Measurements from ENCODE around the gene SELENON. TPM values are rescaled to one million over a fixed set of nuclear protein-coding genes. Genes with fewer than 3 reads are reported as not detected.

Gene SELENON
- total RNA-seq, 1 donor from 2014 or later = 29.5 TPM

DNA sequence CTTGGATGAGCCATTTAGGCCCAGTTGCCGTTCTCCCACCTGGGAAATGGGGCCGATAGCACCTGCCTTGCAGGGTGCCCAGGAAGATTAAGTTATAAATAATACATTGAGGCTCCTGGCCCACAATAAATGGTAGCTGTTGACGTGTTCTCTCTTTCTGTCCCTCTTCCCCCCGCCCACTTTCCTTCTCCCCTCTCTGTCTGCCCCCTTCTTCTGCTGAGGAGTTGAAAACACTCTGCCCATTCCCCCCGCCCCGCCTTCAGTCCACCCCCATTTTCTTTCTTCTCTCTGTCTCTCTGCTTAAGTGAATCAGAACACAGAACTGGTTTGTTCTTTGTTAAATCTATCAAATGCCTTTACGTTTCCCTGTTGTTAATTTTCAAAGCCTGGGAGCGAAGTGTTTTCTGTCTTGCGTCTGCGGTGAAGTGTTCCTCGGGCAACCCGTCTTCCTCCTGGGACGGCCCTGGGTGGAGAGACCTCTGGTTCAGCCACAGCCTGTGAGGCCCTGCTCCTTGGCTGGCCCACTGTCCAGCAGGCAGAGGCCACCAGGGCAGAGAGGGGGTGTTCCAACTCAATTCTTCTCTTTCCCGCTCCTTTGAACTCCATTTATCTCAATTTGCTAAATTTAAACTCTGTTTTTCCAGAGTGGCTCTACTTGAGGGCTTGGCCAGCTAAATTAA, 29.3 kb upstream of the SELENON start:
- DNase-seq = no peak

- DNase-seq = peak; percentile 27
These were observed 28.5 kb upstream of the SELENON start for GRCh38 chr1:25771221-25772114.

- no peak for DNase-seq
These were observed 27.8 kb upstream of the SELENON start for GRCh38 chr1:25772164-25772563.

- no peak for DNase-seq
These were observed 27.2 kb upstream of the SELENON start for GRCh38 chr1:25772692-25773245.

GRCh38 chr1:25773441-25774125, 26.4 kb upstream of the SELENON start:
- DNase-seq = no peak

DNA sequence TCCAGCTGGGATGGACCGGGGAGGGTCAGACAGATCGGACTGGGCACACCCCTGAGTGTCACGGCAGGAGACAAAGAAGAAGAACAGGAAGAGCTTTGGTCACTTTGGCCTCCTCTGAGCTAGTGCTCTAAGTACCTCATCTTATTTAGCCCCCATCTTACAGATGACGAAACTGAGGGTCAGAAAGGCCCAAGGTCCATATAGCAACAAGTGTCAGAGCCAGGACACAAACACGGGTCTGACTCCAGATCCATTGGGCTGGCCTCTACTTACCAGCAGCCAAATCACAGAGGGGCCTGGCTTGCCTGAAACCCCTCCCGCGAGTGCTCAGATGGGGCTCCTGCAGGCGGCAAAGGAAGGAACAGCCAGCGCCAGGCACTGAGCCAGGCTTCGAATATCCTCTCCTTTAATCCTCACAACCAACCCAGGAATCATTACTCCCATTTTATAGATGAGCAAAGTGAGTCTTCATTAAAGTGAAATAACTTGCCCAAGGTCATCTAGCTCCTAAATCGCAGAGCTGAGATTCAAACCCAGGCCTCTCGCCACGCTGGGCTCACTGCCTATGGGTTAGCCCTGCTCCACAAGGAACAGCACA, 25.7 kb upstream of the SELENON start:
- no peak for DNase-seq

DNA sequence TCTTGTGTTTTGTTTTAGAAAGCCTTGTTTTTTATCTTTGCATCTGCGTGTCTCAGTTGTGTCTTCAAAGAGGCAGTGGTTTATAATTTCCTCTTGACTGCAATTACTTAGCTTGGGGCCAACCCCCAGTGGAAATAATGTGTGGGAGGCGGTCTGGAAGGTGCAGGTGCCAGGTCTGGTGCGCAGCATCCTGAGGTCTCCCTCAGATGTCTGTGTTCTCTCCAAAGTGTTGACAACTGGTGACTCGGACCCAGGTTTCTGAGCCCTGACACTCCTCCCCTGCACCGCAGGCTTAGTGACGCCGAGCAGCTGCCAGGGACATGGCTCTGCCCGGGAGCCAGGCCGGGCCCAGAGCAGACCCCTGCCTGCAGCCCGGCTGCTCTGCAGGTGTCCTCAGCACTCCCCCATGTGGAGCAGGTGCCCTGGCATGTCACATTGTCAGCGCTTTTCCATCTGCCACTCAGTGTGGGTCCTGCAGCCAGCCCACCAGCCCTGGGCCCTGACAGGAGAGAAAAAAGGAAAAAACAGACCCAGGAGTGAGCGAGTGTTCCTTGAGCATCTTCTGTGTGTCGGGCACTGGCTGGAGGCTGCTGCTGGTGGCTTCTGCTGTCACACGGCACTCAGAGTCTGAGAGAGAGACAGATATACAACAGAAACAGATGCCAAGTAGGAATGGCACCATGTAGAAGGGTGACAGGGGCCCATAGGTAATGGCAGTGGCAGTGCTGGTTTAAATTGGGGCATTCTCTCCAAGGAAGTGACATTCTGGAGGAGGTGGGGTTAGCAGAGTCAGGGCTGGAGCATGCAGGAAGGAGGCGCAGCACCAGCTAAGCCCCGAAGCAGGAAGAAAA, 24.8 kb upstream of the SELENON start:
- DNase-seq = peak; percentile 67

- no peak for DNase-seq
These were observed 20.6 kb upstream of the SELENON start for GRCh38 chr1:25779388-25779787.

GRCh38 chr1:25779894-25780293, 20.1 kb upstream of the SELENON start:
- DNase-seq = no peak

DNA sequence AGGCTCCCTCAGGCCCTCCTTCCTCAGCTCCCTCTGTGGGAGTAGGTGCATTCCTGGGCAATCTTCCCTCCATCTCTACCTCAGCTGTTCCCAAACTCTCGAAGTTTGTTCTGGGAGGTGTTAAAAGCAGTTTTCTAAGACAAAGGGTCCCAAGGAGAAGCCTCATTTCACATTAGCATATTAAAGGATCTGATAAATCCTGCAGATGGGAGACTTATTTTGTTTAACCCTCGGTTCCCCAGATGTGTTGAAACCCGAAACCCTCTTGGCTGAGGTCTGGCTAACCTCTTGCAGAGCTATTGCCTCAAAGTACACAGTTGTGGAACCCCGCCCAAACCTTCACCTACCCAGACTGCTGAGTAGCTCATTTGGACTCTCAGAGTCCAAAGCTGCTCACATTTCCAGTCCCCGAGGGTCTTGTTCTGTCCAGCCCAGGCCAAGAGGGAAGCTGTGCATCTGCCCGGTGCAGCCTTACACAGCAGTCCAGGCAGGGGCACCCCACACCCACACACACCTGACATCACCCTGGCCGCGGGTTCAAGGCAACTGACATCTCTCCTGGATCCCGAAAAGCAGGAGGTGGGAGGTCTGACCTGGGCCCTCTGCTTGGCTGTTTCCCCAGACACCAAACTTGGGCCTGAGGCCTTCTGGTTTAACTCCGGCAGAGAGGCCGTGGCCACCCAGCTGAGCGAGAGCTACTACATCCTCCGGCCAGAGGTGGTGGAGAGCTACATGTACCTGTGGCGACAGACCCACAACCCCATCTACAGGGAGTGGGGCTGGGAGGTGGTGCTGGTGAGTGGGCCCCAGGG, 19.5 kb upstream of the SELENON start:
- peak; percentile 83 for DNase-seq

DNA sequence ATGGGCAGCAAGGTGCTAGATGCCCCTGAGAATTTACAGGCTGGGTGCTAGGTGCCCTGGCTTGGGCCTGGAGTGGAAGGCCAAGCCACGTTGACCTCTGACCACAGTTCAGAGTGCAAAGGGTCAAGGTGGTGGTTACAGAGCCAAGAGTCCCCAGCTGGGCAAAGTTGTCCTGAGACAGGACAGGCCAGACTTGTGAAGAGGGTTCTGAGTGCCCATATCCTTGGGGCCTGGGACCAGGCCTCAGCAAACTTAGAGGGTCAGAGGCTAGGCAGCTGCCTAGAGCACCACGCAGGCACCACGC, 18.9 kb upstream of the SELENON start:
- DNase-seq = no peak

DNA sequence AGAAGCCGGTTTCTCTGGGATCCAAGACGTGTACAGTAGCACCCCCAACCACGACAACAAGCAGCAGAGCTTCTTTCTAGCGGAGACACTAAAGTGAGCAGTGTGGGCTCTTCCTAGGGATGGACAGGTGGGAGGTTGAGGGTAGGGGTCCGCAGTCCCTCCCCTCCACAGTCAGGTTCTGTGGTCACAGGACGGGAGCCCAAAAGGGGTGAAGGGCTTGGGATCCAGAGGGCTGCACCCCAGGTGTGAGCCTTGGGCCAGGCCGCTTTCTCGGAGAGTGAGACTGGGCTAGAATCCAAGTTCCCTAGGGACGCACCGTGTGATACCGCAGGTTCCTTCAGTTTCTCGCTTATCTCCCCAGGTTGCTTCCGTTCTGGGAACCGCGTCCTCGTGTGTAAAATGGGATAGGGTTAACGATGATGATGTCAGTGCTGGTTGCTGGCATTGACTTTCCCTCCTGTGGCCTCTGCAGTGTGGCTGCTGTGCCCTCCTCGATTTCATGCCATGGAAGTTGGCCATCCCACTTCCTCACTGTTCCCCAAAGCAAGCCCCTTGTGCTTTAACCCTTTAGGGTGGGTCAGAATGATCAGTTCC, 17.3 kb upstream of the SELENON start:
- DNase-seq = no peak

GRCh38 chr1:25784575-25785051, 15.4 kb upstream of the SELENON start:
- no peak for DNase-seq

DNA sequence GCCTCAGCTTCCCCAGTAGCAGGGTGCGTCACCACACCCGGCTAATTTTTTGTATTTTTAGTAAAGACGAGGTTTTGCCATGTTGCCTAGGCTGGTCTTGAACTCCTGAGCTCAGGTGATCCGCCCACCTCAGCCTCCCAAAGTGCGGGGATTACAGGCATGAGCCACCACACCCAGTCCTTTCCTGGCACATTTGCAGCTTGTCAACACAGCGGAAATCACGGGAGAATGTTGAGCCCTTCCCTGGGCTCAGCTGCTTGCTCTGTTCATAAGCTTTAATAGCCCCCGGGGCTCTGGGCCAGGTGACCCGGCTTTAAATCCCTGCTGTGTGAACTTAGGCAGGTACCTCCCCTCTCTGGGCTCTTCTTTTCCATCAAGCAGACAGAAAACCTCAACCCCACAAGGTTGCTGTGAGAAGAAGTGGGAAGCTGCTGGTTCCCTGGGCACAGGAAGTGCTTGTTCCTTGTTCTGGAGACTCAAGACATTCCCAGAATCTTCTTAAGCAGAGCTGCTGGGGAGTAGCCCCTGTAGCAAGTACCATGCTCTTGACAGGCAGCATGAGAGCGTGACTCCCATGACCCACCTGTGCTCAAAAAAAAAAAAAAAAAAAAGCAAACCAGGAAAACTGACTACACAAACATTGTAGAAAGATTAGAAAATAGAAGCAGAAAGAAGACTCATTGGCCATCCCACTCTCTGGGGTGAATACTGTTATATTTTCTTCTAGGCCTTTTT, 14.5 kb upstream of the SELENON start:
- DNase-seq = no peak

- DNase-seq = no peak
These were observed 12.9 kb upstream of the SELENON start for GRCh38 chr1:25786887-25787759.

DNA sequence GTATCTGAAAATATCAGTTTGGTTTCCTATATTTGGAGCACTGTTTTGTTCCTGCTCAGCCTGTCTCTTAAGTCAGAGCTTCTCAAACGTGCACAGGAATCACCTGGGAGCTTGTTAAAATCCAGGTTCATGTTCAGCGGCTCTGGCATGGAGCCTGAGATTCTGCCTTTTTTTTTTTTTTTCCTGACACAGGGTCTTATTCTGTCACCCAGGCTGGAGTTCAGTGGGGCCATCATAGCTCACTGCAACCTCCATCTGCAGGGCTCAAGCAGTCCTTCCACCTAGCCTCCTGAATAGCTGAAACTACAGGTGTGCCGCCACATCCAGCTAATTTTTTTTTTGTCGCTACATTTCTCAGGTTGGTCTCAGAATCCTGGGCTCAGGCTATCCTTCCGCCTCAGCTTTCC, 12.2 kb upstream of the SELENON start:
- DNase-seq = no peak

- DNase-seq = no peak
These were observed 9.5 kb upstream of the SELENON start for GRCh38 chr1:25790472-25790871.

DNA sequence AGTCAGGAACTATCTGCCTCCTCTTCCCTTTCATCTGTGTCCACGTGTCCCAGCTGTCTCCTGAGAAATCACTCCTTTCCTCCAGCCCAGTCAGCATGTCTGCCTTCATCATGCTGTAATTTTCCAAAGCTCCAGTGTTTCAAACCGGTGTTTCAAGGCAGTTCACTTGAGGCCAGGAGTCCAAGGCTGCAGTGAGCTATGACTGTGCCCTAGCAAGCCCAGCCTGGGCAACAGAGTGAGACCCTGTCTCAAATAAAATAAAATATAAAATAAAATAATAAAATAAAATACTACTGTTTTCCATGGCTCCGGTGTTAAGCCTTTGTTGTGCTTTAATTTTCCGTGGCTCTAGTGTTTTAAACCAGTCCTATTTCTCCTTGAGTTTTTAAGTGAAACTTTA, 7.9 kb upstream of the SELENON start:
- DNase-seq = no peak

All from tongue (tissue), 2 donors.